OCI-LY3 (cell line): ENCODE measurements around the gene MRPL52.

Experiments used
- H2AFZ ChIP-seq: fragments of 200-600, 300-600 bp; shearing (Covaris generic); 2 replicates; pipeline ENCODE4 v1.6.0; 2014; ENCODE audit warnings: antibody characterized with exemption, low read depth, low read length
- H3K27ac ChIP-seq: fragments of 200-600, 300-600 bp; sonication (generic); 2 replicates; pipeline ENCODE4 v1.5.1; 2014; ENCODE audit warnings: mild to moderate bottlenecking, low read length, moderate library complexity, mixed read lengths
- H3K27me3 ChIP-seq: fragments of 200-600, 300-600 bp; sonication (generic); 2 replicates; pipeline ENCODE4 v1.6.1; 2014; ENCODE audit warnings: low read depth, low read length, mixed read lengths
- H3K36me3 ChIP-seq: fragments of 200-600, 300-600 bp; sonication (generic); replicated peaks from 2 replicates; pipeline ENCODE3; 2014; ENCODE audit warnings: low read depth, low read length, mixed read lengths
- H3K4me1 ChIP-seq: fragments of 300-600, 200-600 bp; sonication (generic); 2 replicates; pipeline ENCODE4 v1.6.1; 2014; ENCODE audit warnings: low read length, mixed read lengths
- H3K4me2 ChIP-seq: fragments of 200-600, 300-600 bp; sonication (generic); 2 replicates; pipeline ENCODE4 v1.6.1; 2014; ENCODE audit warnings: low read length, mixed read lengths
- H3K4me3 ChIP-seq: fragments of 300-600, 200-600 bp; sonication (generic); 2 replicates; pipeline ENCODE4 v1.5.1; 2014; ENCODE audit warnings: antibody characterized with exemption, mild to moderate bottlenecking, low read length, moderate library complexity
- H3K79me2 ChIP-seq: fragments of 300-600, 200-600 bp; shearing (Covaris generic); 2 replicates; pipeline ENCODE4 v1.6.1; 2014; ENCODE audit warnings: mild to moderate bottlenecking, low read length, mixed read lengths
- H3K9ac ChIP-seq: fragments of 300-600, 200-600 bp; shearing (Covaris generic); 2 replicates; pipeline ENCODE4 v1.6.0; 2014; ENCODE audit warnings: mild to moderate bottlenecking, low read length, moderate library complexity
- H3K9me3 ChIP-seq: fragments of 200-600, 300-600 bp; shearing (Covaris generic); 2 replicates; pipeline ENCODE4 v1.6.1; 2014; ENCODE audit warnings: low read length, mixed read lengths; ENCODE audit not compliant: insufficient read depth
- H4K20me1 ChIP-seq: fragments of 200-600, 300-600 bp; sonication (generic); 2 replicates; pipeline ENCODE4 v1.6.1; 2016; ENCODE audit warnings: low read length, mixed read lengths; ENCODE audit not compliant: insufficient read depth
- CTCF ChIP-seq: fragments of 200-600, 300-600 bp; sonication (generic); IDR thresholded peaks from 2 replicates; pipeline ENCODE4 v1.5.1; 2014; ENCODE audit warnings: antibody characterized with exemption, low read length, low read depth
- EZH2phosphoT487 ChIP-seq: fragments of 200-600 bp; shearing (Covaris generic); IDR thresholded peaks from 2 replicates; pipeline ENCODE4 v1.6.1; 2018; ENCODE audit warnings: antibody characterized with exemption, mixed run types, low read depth

MRPL52 gene

GRCh38 chr14:22878271-22879246 is 48.9 kb downstream of the MRPL52 start:
- Histone ChIP-seq H3K79me2 (no peaks in the 10 kb centered on the region), H2AFZ (no peak overlapping the region), H3K9ac (no peak overlapping the region), H3K9me3 (no peaks in the 10 kb centered on the region), H4K20me1 (no peaks in the 10 kb centered on the region), H3K4me1 (peaks cover 3% of the 10 kb centered on the region; the same call in 1 of the 2 replicates), H3K27ac (no peak overlapping the region), H3K36me3 (peaks cover 38% of the 10 kb centered on the region), H3K27me3 (0 out of 2 replicates have a peak, but pooled peaks cover 7% of the 10 kb centered on the region), H3K4me3 (no peak overlapping the region), H3K4me2 (no peak overlapping the region)
- TF ChIP-seq EZH2phosphoT487 (no peak), CTCF (no peak)

DNA sequence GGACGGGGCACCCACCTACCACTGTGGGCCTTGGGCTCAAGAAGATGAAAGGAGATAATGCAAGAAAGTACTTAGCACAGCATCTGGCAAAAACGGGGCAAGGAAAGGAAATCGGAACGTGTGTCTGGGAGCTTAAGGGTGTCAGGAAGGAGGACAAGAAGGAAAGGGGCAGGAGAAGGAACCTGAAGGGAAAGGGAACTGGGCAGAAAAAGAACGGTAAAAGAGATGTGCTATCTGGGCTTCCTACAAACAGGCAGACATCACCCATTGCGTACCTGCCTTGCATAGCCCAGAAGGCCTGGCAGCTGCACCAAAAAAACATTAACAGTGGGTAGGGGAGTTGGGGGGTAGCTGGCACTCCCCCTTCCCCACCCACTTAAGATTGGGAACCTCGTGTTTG is 52.4 kb downstream of the MRPL52 start:
- Histone ChIP-seq H3K9me3 (no peaks in the 10 kb centered on the region), H3K4me1 (peaks cover 7% of the 10 kb centered on the region; the same call in 1 of the 2 replicates), H3K9ac (no peak overlapping the region), H3K36me3 (peaks cover 12% of the 10 kb centered on the region), H3K4me2 (no peak overlapping the region), H3K4me3 (no peak overlapping the region), H3K79me2 (no peaks in the 10 kb centered on the region), H2AFZ (no peak overlapping the region), H3K27ac (no peak overlapping the region), H3K27me3 (0 out of 2 replicates have a peak, but pooled peaks cover 7% of the 10 kb centered on the region), H4K20me1 (no peaks in the 10 kb centered on the region)
- no peak for TF ChIP-seq CTCF

GRCh38 chr14:22882529-22883172 is 53.0 kb downstream of the MRPL52 start:
- Histone ChIP-seq H3K27me3 (0 out of 2 replicates have a peak, but pooled peaks cover 7% of the 10 kb centered on the region), H3K4me1 (peaks cover 13% of the 10 kb centered on the region), H2AFZ (no peak overlapping the region), H3K4me2 (0 out of 2 replicates have a peak overlapping the region, but pooled peaks have one; percentile 24), H3K79me2 (no peaks in the 10 kb centered on the region), H3K4me3 (no peak overlapping the region), H3K36me3 (peaks cover 10% of the 10 kb centered on the region), H4K20me1 (no peaks in the 10 kb centered on the region), H3K9me3 (no peaks in the 10 kb centered on the region), H3K27ac (no peak overlapping the region), H3K9ac (no peak overlapping the region)
- TF ChIP-seq EZH2phosphoT487 (no peak), CTCF (no peak)
